Urinary bladder (tissue), 4 donors: ENCODE measurements around the gene DAB1. TPM values are rescaled to one million over a fixed set of nuclear protein-coding genes. Genes with fewer than 3 reads are reported as not detected.

Experiments
- DNase-seq: peaks from one replicate; pipeline ENCODE4 v3.0.0-alpha.2; 2015; ENCODE audit errors: extremely low spot score
- H3K27ac ChIP-seq: one replicate; pipeline ENCODE4 v1.5.1; 2013; ENCODE audit warnings: low read depth, mild to moderate bottlenecking, moderate library complexity
- H3K36me3 ChIP-seq: one replicate; pipeline ENCODE4 v1.6.1; 2013; ENCODE audit warnings: mild to moderate bottlenecking, moderate library complexity; ENCODE audit not compliant: insufficient read depth
- H3K4me1 ChIP-seq: one replicate; pipeline ENCODE4 v1.6.1; 2013; ENCODE audit warnings: mild to moderate bottlenecking, moderate library complexity; ENCODE audit not compliant: insufficient read depth
- H3K4me3 ChIP-seq: one replicate; pipeline ENCODE4 v1.5.1; 2013; ENCODE audit warnings: low read depth, low read length
- WGBS: extraction: QIAGEN DNeasy Blood & Tissue Kit; methylation state at CpG from one replicate; pipeline ENCODE4 v1.1.7; 2013; 5-methylcytosine and 5-hydroxymethylcytosine counted together
- polyA plus RNA-seq: library from polyadenylated mRNA; stranded (reverse); fragments of 200-250 nt; gene quantifications from one replicate; pipeline ENCODE4 v1.2.3, GENCODE V29; 2013
- total RNA-seq: library from RNA; depleted of rRNA; stranded (reverse); fragments of >200 nt; gene quantifications from one replicate; pipeline ENCODE4 v1.2.3, GENCODE V29; 2014
- donor health status: healthy with polysubstance abuse.
- donor health status: healthy.

Gene DAB1
- total and polyA plus RNA-seq, 2 donors: 0.86 to 4.9 TPM

GRCh38 chr1:57312869-57313268 lies 111.0 kb downstream of the DAB1 start:
- Histone ChIP-seq H3K4me3 (no peak overlapping the region), H3K4me1 (no peaks in the 10 kb centered on the region), H3K36me3 (no peaks in the 10 kb centered on the region), H3K27ac (no peak overlapping the region)
- DNase-seq: no peak
- WGBS: 89% methylated on average over 7 of the region's 7 CpGs

GRCh38 chr1:57311411-57311810 lies 112.4 kb downstream of the DAB1 start:
- no peaks in the 10 kb centered on the region for H3K36me3 ChIP-seq
- WGBS: 75% methylated on average over 1 of the region's 1 CpG
- H3K4me3 ChIP-seq: no peak overlapping the region
- DNase-seq: no peak
- H3K27ac ChIP-seq: no peak overlapping the region
- H3K4me1 ChIP-seq: no peaks in the 10 kb centered on the region

GRCh38 chr1:57311006-57311405 lies 112.9 kb downstream of the DAB1 start:
- Histone ChIP-seq H3K36me3 (no peaks in the 10 kb centered on the region), H3K4me1 (no peaks in the 10 kb centered on the region), H3K4me3 (no peak overlapping the region), H3K27ac (no peak overlapping the region)
- no peak for DNase-seq
- WGBS: 70% methylated on average over 5 of the region's 5 CpGs

GRCh38 chr1:57309630-57310029 lies 114.2 kb downstream of the DAB1 start:
- H3K36me3 ChIP-seq: no peaks in the 10 kb centered on the region
- H3K4me3 ChIP-seq: no peak overlapping the region
- no peaks in the 10 kb centered on the region for H3K4me1 ChIP-seq
- 85% methylated on average over 2 of the region's 2 CpGs for WGBS
- no peak overlapping the region for H3K27ac ChIP-seq
- DNase-seq: no peak

- Histone ChIP-seq H3K36me3 (no peaks in the 10 kb centered on the region), H3K4me1 (no peaks in the 10 kb centered on the region), H3K4me3 (no peak overlapping the region), H3K27ac (no peak overlapping the region)
- WGBS: 91% methylated on average over 4 of the region's 4 CpGs
- no peak for DNase-seq
Observed at GRCh38 chr1:57307392-57308170, 116.3 kb downstream of the DAB1 start.

GRCh38 chr1:57304591-57304990 lies 119.3 kb downstream of the DAB1 start:
- no peak for DNase-seq
- Histone ChIP-seq H3K27ac (no peak overlapping the region), H3K4me3 (no peak overlapping the region), H3K4me1 (no peaks in the 10 kb centered on the region), H3K36me3 (no peaks in the 10 kb centered on the region)
- WGBS: 94% methylated on average over 3 of the region's 3 CpGs

GRCh38 chr1:57302812-57303596 lies 120.9 kb downstream of the DAB1 start:
- no peaks in the 10 kb centered on the region for H3K36me3 ChIP-seq
- no peak overlapping the region for H3K27ac ChIP-seq
- 85% methylated on average over 5 of the region's 5 CpGs for WGBS
- no peaks in the 10 kb centered on the region for H3K4me1 ChIP-seq
- H3K4me3 ChIP-seq: no peak overlapping the region
- no peak for DNase-seq

- 88% methylated on average over 2 of the region's 2 CpGs for WGBS
- H3K27ac ChIP-seq: no peak overlapping the region
- H3K4me1 ChIP-seq: no peaks in the 10 kb centered on the region
- H3K4me3 ChIP-seq: no peak overlapping the region
- no peak for DNase-seq
- H3K36me3 ChIP-seq: no peaks in the 10 kb centered on the region
Observed at GRCh38 chr1:57300186-57300585, 123.7 kb downstream of the DAB1 start.

GRCh38 chr1:57296726-57297250 lies 127.1 kb downstream of the DAB1 start:
- no peaks in the 10 kb centered on the region for H3K36me3 ChIP-seq
- no peak overlapping the region for H3K4me3 ChIP-seq
- H3K4me1 ChIP-seq: no peaks in the 10 kb centered on the region
- WGBS: 43% methylated on average over 4 of the region's 4 CpGs
- no peak for DNase-seq
- H3K27ac ChIP-seq: no peak overlapping the region

- no peak for DNase-seq
- 94% methylated on average over 1 of the region's 1 CpG for WGBS
- H3K4me1 ChIP-seq: no peaks in the 10 kb centered on the region
- no peaks in the 10 kb centered on the region for H3K36me3 ChIP-seq
- no peak overlapping the region for H3K27ac ChIP-seq
- H3K4me3 ChIP-seq: no peak overlapping the region
Observed at GRCh38 chr1:57295326-57295725, 128.5 kb downstream of the DAB1 start.

- Histone ChIP-seq H3K4me3 (no peak overlapping the region), H3K27ac (no peak overlapping the region), H3K36me3 (no peaks in the 10 kb centered on the region), H3K4me1 (no peaks in the 10 kb centered on the region)
- no peak for DNase-seq
Observed at GRCh38 chr1:57294177-57294576, 129.7 kb downstream of the DAB1 start.

- no peak overlapping the region for H3K4me3 ChIP-seq
- no peaks in the 10 kb centered on the region for H3K4me1 ChIP-seq
- no peak overlapping the region for H3K27ac ChIP-seq
- H3K36me3 ChIP-seq: no peaks in the 10 kb centered on the region
- DNase-seq: no peak
- 93% methylated on average over 3 of the region's 3 CpGs for WGBS
Observed at GRCh38 chr1:57293214-57293613, 130.6 kb downstream of the DAB1 start.

GRCh38 chr1:57289781-57290180 lies 134.1 kb downstream of the DAB1 start:
- WGBS: 70% methylated on average over 2 of the region's 2 CpGs

GRCh38 chr1:57285992-57286391 lies 137.9 kb downstream of the DAB1 start:
- WGBS: 92% methylated on average over 2 of the region's 2 CpGs
- Histone ChIP-seq H3K27ac (no peak overlapping the region), H3K4me1 (no peaks in the 10 kb centered on the region), H3K4me3 (no peak overlapping the region), H3K36me3 (no peaks in the 10 kb centered on the region)
- DNase-seq: no peak

More at GRCh38 chr1:57289781-57290180, 134.1 kb downstream of the DAB1 start:
- Histone ChIP-seq H3K4me3 (no peak overlapping the region), H3K4me1 (no peaks in the 10 kb centered on the region), H3K27ac (no peak overlapping the region), H3K36me3 (no peaks in the 10 kb centered on the region)
- DNase-seq: no peak
